ENCODE results near the gene PTH2R.

DNA sequence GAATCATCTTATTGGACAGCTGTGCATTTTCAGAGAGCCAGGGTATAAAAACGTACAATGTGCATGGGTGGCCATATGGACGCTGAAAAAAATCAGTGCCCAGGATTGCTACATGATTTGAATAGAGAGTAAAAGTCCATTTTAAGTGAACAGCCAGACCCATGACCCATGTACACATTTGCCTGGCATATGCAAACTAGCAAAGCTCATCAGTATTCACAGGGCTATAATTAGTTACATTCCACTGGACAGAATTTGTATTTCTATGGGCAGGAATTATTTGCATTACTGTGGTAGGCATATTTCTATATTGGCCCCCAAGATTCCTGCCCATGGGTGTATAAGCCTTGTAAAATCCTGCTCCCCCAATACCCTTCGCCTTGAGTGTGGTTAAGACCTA lies 78.8 kb downstream of the PTH2R start:
- TF ChIP-seq, protein P1, sequence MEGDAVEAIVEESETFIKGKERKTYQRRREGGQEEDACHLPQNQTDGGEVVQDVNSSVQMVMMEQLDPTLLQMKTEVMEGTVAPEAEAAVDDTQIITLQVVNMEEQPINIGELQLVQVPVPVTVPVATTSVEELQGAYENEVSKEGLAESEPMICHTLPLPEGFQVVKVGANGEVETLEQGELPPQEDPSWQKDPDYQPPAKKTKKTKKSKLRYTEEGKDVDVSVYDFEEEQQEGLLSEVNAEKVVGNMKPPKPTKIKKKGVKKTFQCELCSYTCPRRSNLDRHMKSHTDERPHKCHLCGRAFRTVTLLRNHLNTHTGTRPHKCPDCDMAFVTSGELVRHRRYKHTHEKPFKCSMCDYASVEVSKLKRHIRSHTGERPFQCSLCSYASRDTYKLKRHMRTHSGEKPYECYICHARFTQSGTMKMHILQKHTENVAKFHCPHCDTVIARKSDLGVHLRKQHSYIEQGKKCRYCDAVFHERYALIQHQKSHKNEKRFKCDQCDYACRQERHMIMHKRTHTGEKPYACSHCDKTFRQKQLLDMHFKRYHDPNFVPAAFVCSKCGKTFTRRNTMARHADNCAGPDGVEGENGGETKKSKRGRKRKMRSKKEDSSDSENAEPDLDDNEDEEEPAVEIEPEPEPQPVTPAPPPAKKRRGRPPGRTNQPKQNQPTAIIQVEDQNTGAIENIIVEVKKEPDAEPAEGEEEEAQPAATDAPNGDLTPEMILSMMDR (IDR thresholded peaks at IDR 0.05; ENCODE audit: extremely low read depth in 1 of 2, insufficient read depth in 1 of 2, low read depth in 1 of 2, low read length in 2 of 2): no peak
- no peak for TF ChIP-seq MYC (IDR thresholded peaks at IDR 0.05; ENCODE audit: low read depth, low read length)
- no peak for TF ChIP-seq EZH2 (IDR thresholded peaks at IDR 0.05; ENCODE audit: borderline replicate concordance, low read depth, low read length, severe bottlenecking)
- TF ChIP-seq POLR2AphosphoS5 (IDR thresholded peaks at IDR 0.05; ENCODE audit: insufficient read depth, low read depth, low read length): no peak
- TF ChIP-seq POLR2A (IDR thresholded peaks at IDR 0.05; ENCODE audit: low read depth, low read length): no peak
